NCI-H2107 treated with DMSO at 0.1 percent for 48 hours (cell line): ENCODE results near the gene USP28.
"Not testable (repeated sequence)": the region's sequence is repeated elsewhere in the genome, so short reads cannot be mapped to it uniquely, and the experiment has no call there.

Source experiments
- DNase-seq: peaks from one replicate; lab custom pipeline; 2025; ENCODE audit not compliant: unreplicated experiment; lab: John Stamatoyannopoulos, UW

The USP28 gene

GRCh38 chr11:113879446-113879845, 4.1 kb upstream of the USP28 start:
- not testable (repeated sequence) for DNase-seq

GRCh38 chr11:113877670-113878055, 2.3 kb upstream of the USP28 start:
- no peak for DNase-seq

- no peak for DNase-seq
Measured at GRCh38 chr11:113876798-113877669, 1.7 kb upstream of the USP28 start.

- DNase-seq: no peak
Measured at GRCh38 chr11:113876074-113876797, 864 bp upstream of the USP28 start.

GRCh38 chr11:113874581-113875233, 665 bp downstream of the USP28 start:
- DNase-seq: no peak

GRCh38 chr11:113874096-113874495, 1.3 kb downstream of the USP28 start:
- no peak for DNase-seq

GRCh38 chr11:113873236-113873626, 2.1 kb downstream of the USP28 start:
- DNase-seq: no peak

GRCh38 chr11:113871336-113871735, 4.0 kb downstream of the USP28 start:
- no peak for DNase-seq

GRCh38 chr11:113867843-113868503, 7.4 kb downstream of the USP28 start:
- no peak for DNase-seq

- no peak for DNase-seq
Measured at GRCh38 chr11:113865873-113866272, 9.5 kb downstream of the USP28 start.

- no peak for DNase-seq
Measured at GRCh38 chr11:113864410-113864809, 11.0 kb downstream of the USP28 start.

GRCh38 chr11:113862435-113862834, 12.9 kb downstream of the USP28 start:
- DNase-seq: no peak

- DNase-seq: no peak
Measured at GRCh38 chr11:113859665-113860064, 15.7 kb downstream of the USP28 start.

- no peak for DNase-seq
Measured at GRCh38 chr11:113856966-113857759, 18.2 kb downstream of the USP28 start.

GRCh38 chr11:113855803-113856202, 19.6 kb downstream of the USP28 start:
- no peak for DNase-seq

GRCh38 chr11:113850188-113850587, 25.2 kb downstream of the USP28 start:
- no peak for DNase-seq

GRCh38 chr11:113849713-113850112, 25.7 kb downstream of the USP28 start:
- DNase-seq: no peak

- DNase-seq: no peak
Measured at GRCh38 chr11:113847580-113847979, 27.8 kb downstream of the USP28 start.

GRCh38 chr11:113847111-113847510, 28.3 kb downstream of the USP28 start:
- DNase-seq: no peak

- no peak for DNase-seq
Measured at GRCh38 chr11:113841691-113842090, 33.7 kb downstream of the USP28 start.
